ENCODE measurements around the gene CHURC1. TPM values are rescaled to one million over a fixed set of nuclear protein-coding genes. Genes with fewer than 3 reads are reported as not detected.

The CHURC1 gene
- total RNA-seq, 1 experiment from 2014 or later = 52.4 TPM

- no peak for TF ChIP-seq ZNF263 (CRISPR knock-in tag; IDR thresholded peaks at IDR 0.05; ENCODE audit: low read depth)
- TF ChIP-seq, protein P1, sequence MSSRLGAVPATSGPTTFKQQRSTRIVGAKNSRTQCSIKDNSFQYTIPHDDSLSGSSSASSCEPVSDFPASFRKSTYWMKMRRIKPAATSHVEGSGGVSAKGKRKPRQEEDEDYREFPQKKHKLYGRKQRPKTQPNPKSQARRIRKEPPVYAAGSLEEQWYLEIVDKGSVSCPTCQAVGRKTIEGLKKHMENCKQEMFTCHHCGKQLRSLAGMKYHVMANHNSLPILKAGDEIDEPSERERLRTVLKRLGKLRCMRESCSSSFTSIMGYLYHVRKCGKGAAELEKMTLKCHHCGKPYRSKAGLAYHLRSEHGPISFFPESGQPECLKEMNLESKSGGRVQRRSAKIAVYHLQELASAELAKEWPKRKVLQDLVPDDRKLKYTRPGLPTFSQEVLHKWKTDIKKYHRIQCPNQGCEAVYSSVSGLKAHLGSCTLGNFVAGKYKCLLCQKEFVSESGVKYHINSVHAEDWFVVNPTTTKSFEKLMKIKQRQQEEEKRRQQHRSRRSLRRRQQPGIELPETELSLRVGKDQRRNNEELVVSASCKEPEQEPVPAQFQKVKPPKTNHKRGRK (CRISPR knock-in tag; IDR thresholded peaks at IDR 0.05; ENCODE audit: borderline replicate concordance) = no peak
Observed at GRCh38 chr14:64926398-64926995, 12.2 kb downstream of the CHURC1 start (continued).

DNA sequence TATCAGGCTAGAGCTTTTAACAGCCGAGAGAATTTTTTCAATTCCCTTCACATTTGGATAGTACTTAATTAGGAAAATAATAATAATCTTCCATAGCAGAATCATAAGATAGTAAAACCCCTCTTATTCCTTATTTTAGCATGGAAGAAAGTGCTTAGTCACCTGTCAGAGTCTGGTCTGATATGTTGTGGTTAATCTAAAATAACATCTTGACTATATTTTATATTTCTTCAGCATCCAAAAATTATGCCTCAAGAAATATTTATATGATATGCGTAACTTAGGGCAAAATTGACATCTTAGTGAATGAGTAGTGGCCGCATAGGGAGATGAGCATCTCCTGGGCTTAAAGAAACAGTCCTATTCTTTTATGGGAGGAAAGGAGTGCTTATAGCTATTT is 12.8 kb downstream of the CHURC1 start:
- CTCF ChIA-PET = interaction anchor here (1.3 to 1.4 kb wide), 2 partner anchors 16 to 34 kb away, joined by 4 to 5 read pairs; no protein-coding TSS in a partner anchor
- no peaks in the 10 kb centered on the region for H3K9me3 Mint-ChIP-seq
- DNase-seq (ENCODE audit: low spot score) (no peak), ATAC-seq (no peak)
- H3K27ac Mint-ChIP-seq = no peak overlapping the region
- POLR2A ChIA-PET = no interaction called here
- H3K36me3 Mint-ChIP-seq = peaks cover 24% of the 10 kb centered on the region
- no peak overlapping the region for H3K4me3 Mint-ChIP-seq
- no peak for TF ChIP-seq ATF1 (CRISPR knock-in tag; IDR thresholded peaks at IDR 0.05)
- no peaks in the 10 kb centered on the region for H3K27me3 Mint-ChIP-seq (ENCODE audit: low read depth)
- H3K4me1 Mint-ChIP-seq = no peaks in the 10 kb centered on the region

DNA sequence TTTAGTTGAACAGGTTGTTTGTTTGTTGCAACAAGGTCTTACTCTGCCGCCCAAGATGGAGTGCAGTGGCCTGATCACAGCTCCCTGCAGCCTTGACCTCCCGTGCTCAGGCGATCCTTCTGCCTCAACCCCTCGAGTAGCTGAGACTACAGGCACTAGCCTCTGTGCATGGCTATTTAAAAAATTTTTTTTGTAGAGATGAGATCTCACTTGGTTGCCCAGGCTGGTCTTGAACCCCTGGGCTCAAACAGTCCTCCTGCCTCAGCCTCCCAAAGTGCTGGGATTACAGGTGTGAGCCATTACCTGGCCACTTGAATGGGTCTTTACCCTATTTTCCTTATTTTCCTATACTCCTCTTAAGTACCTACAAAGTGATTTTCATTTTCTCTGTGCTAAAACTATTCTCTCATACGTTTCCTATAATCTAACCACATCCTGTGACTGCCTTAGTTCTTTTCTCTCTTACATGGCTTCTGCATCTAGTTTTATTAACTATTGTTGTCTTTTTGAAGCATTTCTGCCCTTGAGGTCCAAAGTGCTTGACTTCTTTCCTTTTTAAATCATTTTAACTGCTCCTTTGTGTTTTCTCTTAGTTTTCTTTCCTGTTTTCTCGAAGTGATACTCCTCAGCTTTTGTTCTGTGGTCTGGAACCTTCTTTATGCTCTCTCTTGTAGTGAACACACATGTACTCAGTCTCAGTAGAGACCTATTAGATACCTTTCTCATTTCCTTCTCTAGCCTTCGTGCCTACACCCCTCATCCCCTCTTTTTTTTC is 14.2 kb downstream of the CHURC1 start:
- Mint-ChIP-seq H3K9me3 (no peaks in the 10 kb centered on the region), H3K36me3 (peaks cover 36% of the 10 kb centered on the region), H3K4me3 (no peak overlapping the region), H3K27ac (no peak overlapping the region), H3K4me1 (no peaks in the 10 kb centered on the region), H3K27me3 (ENCODE audit: low read depth) (no peaks in the 10 kb centered on the region)
- ATAC-seq (no peak), DNase-seq (ENCODE audit: low spot score) (no peak)
- POLR2A ChIA-PET = no interaction called here
- CTCF ChIA-PET = interaction anchor here (0.8 to 1.4 kb wide), 3 partner anchors 18 to 105 kb away, joined by 3 to 5 read pairs (median 4); no protein-coding TSS in a partner anchor
- TF ChIP-seq MYBL2 (CRISPR knock-in tag; IDR thresholded peaks at IDR 0.05) (no peak), AFF4 (CRISPR knock-in tag; IDR thresholded peaks at IDR 0.05; ENCODE audit: borderline replicate concordance) (no peak), ZNF219 (CRISPR knock-in tag; IDR thresholded peaks at IDR 0.05; ENCODE audit: borderline replicate concordance) (no peak), AR (CRISPR knock-in tag; IDR thresholded peaks at IDR 0.05) (no peak), TEAD1 (CRISPR knock-in tag; IDR thresholded peaks at IDR 0.05) (no peak), CTCF (IDR thresholded peaks at IDR 0.05) (no peak), NR2C2 (CRISPR knock-in tag; IDR thresholded peaks at IDR 0.05) (no peak)
- TF ChIP-seq, protein P1 (CRISPR knock-in tag; IDR thresholded peaks at IDR 0.05; ENCODE audit: borderline replicate concordance) = no peak
